Activated naive CD4-positive, alpha-beta T cell treated with anti-CD3 and anti-CD28 coated beads, Interleukin-2, amount 50 U/mL, for 72 hours (primary cell): ENCODE measurements around the gene FASN. TPM values are rescaled to one million over a fixed set of nuclear protein-coding genes. Genes with fewer than 3 reads are reported as not detected.
"Not testable (repeated sequence)": the region's sequence is repeated elsewhere in the genome, so short reads cannot be mapped to it uniquely, and the experiment has no call there.

Source experiments
- ATAC-seq, 2 donors: fragments of 150-1000 bp; cut with Tn5 transposase; 2 replicates each; pipeline ENCODE4 v1.10.0; 2021; ENCODE audit warnings: mild to moderate bottlenecking in 2 of 2, moderate library complexity in 2 of 2
- DNase-seq, 2 donors: peaks; one replicate each; pipeline ENCODE4 v3.0.0; 2021 to 2022; ENCODE audit warnings: low spot score in 2 of 2
- H3K27ac Mint-ChIP-seq, 2 donors: one replicate each; pipeline ENCODE4 v1.8.0; 2022; ENCODE audit warnings: mild to moderate bottlenecking in 2 of 2, mixed read lengths in 2 of 2
- H3K36me3 Mint-ChIP-seq, 2 donors: one replicate each; pipeline ENCODE4 v1.8.0; 2022; ENCODE audit warnings: mixed read lengths in 2 of 2
- H3K9me3 Mint-ChIP-seq, 2 donors: one replicate each; pipeline ENCODE4 v1.8.0; 2022; ENCODE audit warnings: mixed read lengths in 2 of 2
- total RNA-seq, 2 donors: library from RNA; stranded (reverse); gene quantifications; one replicate each; pipeline ENCODE4 v1.2.3, GENCODE V29; 2022

Gene FASN
- 100 to 1,000 TPM in 1 of 2 donors, 10 to 100 TPM in 1; 82.6 to 171 TPM for total RNA-seq

DNA sequence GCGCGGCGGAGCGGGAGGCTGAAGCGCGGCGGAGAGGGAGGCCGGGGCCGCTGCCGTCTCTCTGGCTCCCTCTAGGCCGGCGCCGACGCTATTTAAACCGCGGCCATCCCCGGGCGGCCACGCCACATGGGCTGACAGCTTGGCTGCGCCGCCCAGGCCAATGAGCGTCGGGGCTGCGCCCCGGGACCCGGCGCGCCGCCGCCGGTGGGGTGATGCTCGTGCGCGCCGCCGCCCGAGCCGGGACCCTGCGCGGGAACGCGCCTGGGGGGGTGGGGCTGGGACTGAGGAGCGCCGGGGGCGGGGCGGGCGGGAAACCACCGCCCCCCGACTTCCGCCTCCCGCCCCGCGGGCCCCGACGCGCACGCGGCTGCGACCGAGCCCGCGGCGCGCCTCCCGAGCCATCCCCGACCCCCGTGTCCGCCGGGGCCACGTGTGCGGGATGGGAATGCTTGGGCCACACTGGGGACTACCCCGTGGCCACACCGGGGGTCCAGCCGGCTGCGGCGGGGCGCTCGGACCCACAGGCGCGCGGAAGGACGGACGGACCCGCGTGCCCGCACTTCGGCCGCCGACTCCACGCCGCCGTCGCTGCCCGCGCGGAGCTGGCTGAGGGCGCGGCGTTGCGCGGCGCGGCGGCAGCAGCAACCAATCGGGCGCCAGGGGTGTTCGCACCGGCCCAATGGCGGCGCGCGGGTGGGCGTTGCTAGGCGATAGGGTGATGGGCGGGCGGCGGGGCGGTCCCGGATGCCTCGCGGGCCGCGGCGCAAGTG is at the start of gene FASN:
TSS of gene FASN (minus strand) at position 68 of the 770 bp plus-strand sequence. CDS start 1,791 bp downstream, outside the sequence.
- peak within 1 kb of the TSS; percentile 60 to 89 for H3K27ac Mint-ChIP-seq
- H3K36me3 Mint-ChIP-seq, result peaks cover under 1 to 5% of the 10 kb centered on the region in 2 donors

DNA sequence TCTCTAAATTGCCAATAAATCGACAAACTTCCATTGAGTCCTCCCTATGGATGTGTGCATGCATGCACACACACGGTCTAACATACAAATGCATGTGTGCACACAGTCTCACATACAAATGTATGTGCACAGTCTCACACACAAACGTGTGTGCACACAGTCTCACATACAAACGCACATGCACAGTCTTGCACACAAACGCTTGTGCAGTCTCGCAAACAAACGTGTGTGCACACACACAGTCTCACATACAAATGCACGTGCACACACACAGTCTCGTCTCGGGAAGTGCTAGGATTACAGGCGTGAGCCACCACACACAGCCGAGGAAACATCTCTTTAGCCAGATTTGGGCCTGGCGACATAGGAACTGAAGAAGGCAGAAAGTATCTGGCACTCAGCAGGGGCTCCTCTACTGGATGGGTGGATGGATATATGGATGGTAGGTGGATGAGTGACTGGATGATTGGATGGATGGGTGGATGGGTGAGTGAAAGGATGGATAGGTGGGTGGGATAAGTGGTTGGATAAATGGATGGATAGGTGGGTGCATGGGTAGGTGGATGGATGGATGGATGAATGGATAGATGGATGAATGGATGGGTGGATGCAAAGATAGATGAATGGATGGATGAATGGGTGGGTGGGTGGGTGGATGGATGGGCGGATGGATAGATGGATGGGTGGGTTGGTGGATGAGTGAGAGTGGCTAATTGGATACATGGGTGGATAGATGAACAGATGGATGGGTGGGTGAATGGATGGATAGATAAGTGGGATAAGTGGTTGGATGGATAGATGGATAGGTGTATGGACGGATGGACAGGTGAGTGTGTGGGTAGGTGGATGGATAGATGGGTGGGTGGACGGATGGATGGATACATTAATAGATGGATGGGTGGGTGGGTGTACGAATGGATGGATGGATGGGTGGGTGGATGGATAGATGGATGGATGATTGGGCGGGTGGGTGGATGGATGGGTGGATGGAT is 48.9 kb upstream of the FASN start:
- Mint-ChIP-seq H3K36me3 (no peaks in the 10 kb centered on the region), H3K9me3 (peaks cover 0 to 4% of the 10 kb centered on the region in 2 donors), H3K27ac (no peak overlapping the region)
- no peak for DNase-seq
- no peak for ATAC-seq

More for the DNA sequence above, at the start of gene FASN:
- peak; percentile 95 to 96 for DNase-seq
- ATAC-seq, result peak; percentile 83 to 85
- H3K9me3 Mint-ChIP-seq, result no peaks in the 10 kb centered on the region

- ATAC-seq, result no peak
- no peak overlapping the region for H3K27ac Mint-ChIP-seq
- DNase-seq, result no peak
- no peaks in the 10 kb centered on the region for H3K36me3 Mint-ChIP-seq
- peaks cover 0 to 4% of the 10 kb centered on the region in 2 donors for H3K9me3 Mint-ChIP-seq
Observed at GRCh38 chr17:82145550-82146155, 47.6 kb upstream of the FASN start.

- ATAC-seq (no peak), DNase-seq (no peak)
- H3K36me3 Mint-ChIP-seq, result no peaks in the 10 kb centered on the region
- peak overlapping the region in 1 of 2 donors; percentile 23 for H3K27ac Mint-ChIP-seq
- H3K9me3 Mint-ChIP-seq, result peaks cover 0 to 4% of the 10 kb centered on the region in 2 donors
Observed at GRCh38 chr17:82143333-82143732, 45.3 kb upstream of the FASN start.

DNA sequence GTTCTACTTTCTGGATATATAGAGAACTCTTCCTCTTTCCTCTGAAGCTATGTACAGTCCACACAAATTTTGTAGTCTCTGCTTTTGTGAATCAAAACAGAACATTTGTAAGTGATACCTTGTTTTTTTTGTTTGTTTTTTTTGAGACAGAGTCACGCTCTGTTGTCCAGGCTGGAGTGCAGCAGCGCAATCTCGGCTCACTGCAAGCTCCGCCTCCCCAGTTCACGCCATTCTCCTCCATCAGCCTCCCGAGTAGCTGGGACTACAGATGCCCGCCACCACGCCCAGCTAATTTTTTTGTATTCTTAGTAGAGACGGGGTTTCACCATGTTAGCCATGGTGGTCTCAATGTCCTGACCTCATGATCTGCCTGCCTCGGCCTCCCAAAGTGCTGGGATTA is 41.9 kb upstream of the FASN start:
- H3K9me3 Mint-ChIP-seq, H3K36me3 Mint-ChIP-seq, DNase-seq, ATAC-seq: not testable (repeated sequence)
- H3K27ac Mint-ChIP-seq, result peak overlapping the region; percentile 35 to 36

GRCh38 chr17:82138511-82138992 is 40.5 kb upstream of the FASN start:
- no peak for ATAC-seq

GRCh38 chr17:82134101-82134500 is 36.1 kb upstream of the FASN start:
- no peaks in the 10 kb centered on the region for H3K9me3 Mint-ChIP-seq
- ATAC-seq (no peak), DNase-seq (no peak)
- no peaks in the 10 kb centered on the region for H3K36me3 Mint-ChIP-seq
- no peak overlapping the region for H3K27ac Mint-ChIP-seq

More at GRCh38 chr17:82138511-82138992, 40.5 kb upstream of the FASN start:
- no peaks in the 10 kb centered on the region for H3K9me3 Mint-ChIP-seq
- no peak overlapping the region for H3K27ac Mint-ChIP-seq
- DNase-seq, result no peak
- H3K36me3 Mint-ChIP-seq, result no peaks in the 10 kb centered on the region

DNA sequence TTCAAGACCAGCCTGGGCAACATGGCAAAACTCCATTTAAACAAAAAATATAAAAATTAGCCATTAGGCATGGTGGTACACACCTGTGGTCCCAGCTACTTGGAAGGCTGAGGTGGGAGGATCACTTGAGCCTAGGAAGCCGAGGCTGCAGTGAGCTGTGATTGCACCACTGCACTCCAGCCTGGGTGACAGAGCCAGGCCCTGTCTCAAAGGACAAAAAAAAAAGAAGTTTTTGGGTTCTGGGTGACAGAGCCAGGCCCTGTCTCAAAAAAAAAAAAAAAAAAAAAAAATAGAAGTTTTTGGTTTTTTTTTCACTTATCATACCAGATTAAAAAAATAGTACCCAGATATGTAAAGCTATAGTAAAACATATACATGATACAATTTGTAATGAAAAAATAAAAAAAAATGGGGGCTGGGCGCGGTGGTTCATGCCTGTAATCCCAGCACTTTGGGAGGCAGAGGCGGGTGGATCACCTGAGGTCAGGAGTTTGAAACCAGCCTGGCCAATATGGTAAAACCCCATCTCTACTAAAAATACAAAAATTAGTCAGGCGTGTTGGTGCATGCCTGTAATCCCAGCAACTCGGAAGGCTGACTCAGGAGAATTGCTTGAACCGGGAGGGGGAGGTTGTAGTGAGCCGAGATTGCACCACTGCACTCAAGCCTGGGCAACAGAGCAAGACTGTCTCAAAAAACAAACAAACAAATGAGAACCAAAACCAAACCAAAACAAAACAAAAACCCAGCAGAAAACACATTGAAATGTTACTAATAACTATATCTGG is 35.3 kb upstream of the FASN start:
- DNase-seq, H3K27ac Mint-ChIP-seq, H3K36me3 Mint-ChIP-seq, ATAC-seq, H3K9me3 Mint-ChIP-seq: not testable (repeated sequence)

GRCh38 chr17:82129095-82129494 is 31.1 kb upstream of the FASN start:
- Mint-ChIP-seq H3K27ac (peak overlapping the region in 1 of 2 donors; percentile 60), H3K36me3 (peaks cover 0 to 9% of the 10 kb centered on the region in 2 donors), H3K9me3 (no peaks in the 10 kb centered on the region)
- ATAC-seq (no peak), DNase-seq (no peak)

- ATAC-seq (no peak), DNase-seq (no peak)
- no peak overlapping the region for H3K27ac Mint-ChIP-seq
- H3K36me3 Mint-ChIP-seq, result peaks cover 0 to 10% of the 10 kb centered on the region in 2 donors
- no peaks in the 10 kb centered on the region for H3K9me3 Mint-ChIP-seq
Observed at GRCh38 chr17:82128287-82128686, 30.3 kb upstream of the FASN start.

- DNase-seq (no peak), ATAC-seq (no peak)
- no peaks in the 10 kb centered on the region for H3K9me3 Mint-ChIP-seq
- H3K27ac Mint-ChIP-seq, result peak overlapping the region in 1 of 2 donors; percentile 49
- peaks cover 0 to 10% of the 10 kb centered on the region in 2 donors for H3K36me3 Mint-ChIP-seq
Observed at GRCh38 chr17:82127704-82128103, 29.7 kb upstream of the FASN start.

GRCh38 chr17:82127315-82127595 is 29.2 kb upstream of the FASN start:
- H3K9me3 Mint-ChIP-seq, result no peaks in the 10 kb centered on the region
- H3K27ac Mint-ChIP-seq, result peak overlapping the region in 1 of 2 donors; percentile 77
- H3K36me3 Mint-ChIP-seq, result peaks cover 0 to 10% of the 10 kb centered on the region in 2 donors
- ATAC-seq (peak; percentile 12 to 60), DNase-seq (no peak)

- H3K9me3 Mint-ChIP-seq, result no peaks in the 10 kb centered on the region
- H3K27ac Mint-ChIP-seq, result peak overlapping the region; percentile 77 to 91
- peak; percentile 90 to 92 for ATAC-seq
- DNase-seq, result peak; percentile 62 to 82
- H3K36me3 Mint-ChIP-seq, result peaks cover 0 to 10% of the 10 kb centered on the region in 2 donors
Observed at GRCh38 chr17:82126556-82127314, 28.7 kb upstream of the FASN start.

GRCh38 chr17:82124101-82124500 is 26.1 kb upstream of the FASN start:
- peaks cover 0 to 10% of the 10 kb centered on the region in 2 donors for H3K36me3 Mint-ChIP-seq
- ATAC-seq (no peak), DNase-seq (no peak)
- H3K27ac Mint-ChIP-seq, result peak overlapping the region; percentile 4 to 59
- no peaks in the 10 kb centered on the region for H3K9me3 Mint-ChIP-seq
